GM10847 (cell line): ENCODE measurements around the gene MLN.

Experiments used
- POLR2A ChIP-seq: IDR thresholded peaks from 2 replicates; pipeline ENCODE4 v1.6.1; 2011; ENCODE audit not compliant: insufficient read length; ENCODE audit errors: extremely low read depth

Gene MLN

GRCh38 chr6:33839399-33840047 lies 35.7 kb upstream of the MLN start:
- no peak for TF ChIP-seq POLR2A

GRCh38 chr6:33838983-33839382 lies 35.2 kb upstream of the MLN start:
- no peak for TF ChIP-seq POLR2A

GRCh38 chr6:33837971-33838665 lies 34.3 kb upstream of the MLN start:
- TF ChIP-seq POLR2A = no peak

GRCh38 chr6:33836806-33837469 lies 33.1 kb upstream of the MLN start:
- no peak for TF ChIP-seq POLR2A

- TF ChIP-seq POLR2A = no peak
Measured at GRCh38 chr6:33834401-33835392, 30.9 kb upstream of the MLN start.

GRCh38 chr6:33833599-33833998 lies 29.8 kb upstream of the MLN start:
- no peak for TF ChIP-seq POLR2A

- TF ChIP-seq POLR2A = no peak
Measured at GRCh38 chr6:33830635-33831240, 26.9 kb upstream of the MLN start.

GRCh38 chr6:33828764-33829731 lies 25.2 kb upstream of the MLN start:
- no peak for TF ChIP-seq POLR2A

- no peak for TF ChIP-seq POLR2A
Measured at GRCh38 chr6:33828452-33828763, 24.6 kb upstream of the MLN start.

- TF ChIP-seq POLR2A = no peak
Measured at GRCh38 chr6:33827546-33828451, 24.0 kb upstream of the MLN start.

- no peak for TF ChIP-seq POLR2A
Measured at GRCh38 chr6:33826537-33826936, 22.7 kb upstream of the MLN start.

GRCh38 chr6:33824461-33825154 lies 20.8 kb upstream of the MLN start:
- no peak for TF ChIP-seq POLR2A

GRCh38 chr6:33823806-33824205 lies 20.0 kb upstream of the MLN start:
- no peak for TF ChIP-seq POLR2A
